ENCODE results near the gene CLK4.

Gene CLK4

GRCh38 chr5:178554311-178554710, 72.5 kb downstream of the CLK4 start:
- DNase-seq: no peak

DNA sequence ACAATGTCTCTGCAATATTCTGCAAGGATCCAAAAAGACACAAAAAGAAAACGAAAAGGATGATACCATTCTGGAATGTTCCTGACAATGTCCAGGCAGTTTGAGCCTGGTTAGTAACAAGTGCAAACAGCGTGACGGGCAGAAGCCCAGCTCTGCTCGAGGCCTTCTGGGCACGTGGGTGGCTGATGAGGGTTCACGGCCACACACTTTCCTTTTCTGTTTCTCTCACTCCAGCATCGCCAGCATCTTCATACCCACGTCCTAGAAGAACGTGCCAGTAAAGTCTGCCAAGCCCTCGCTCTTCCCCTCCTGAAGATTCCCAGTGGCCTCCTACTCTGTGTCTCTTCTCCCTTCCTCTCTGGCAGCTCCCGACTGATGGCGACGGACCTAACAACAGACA, 73.3 kb downstream of the CLK4 start:
- no peak for DNase-seq
